HG02943 (cell line): ENCODE data around the gene TREH.
"Not testable (repeated sequence)": the region's sequence is repeated elsewhere in the genome, so short reads cannot be mapped to it uniquely, and the experiment has no call there.

Experiments
- ATAC-seq: cut with Tn5 transposase; IDR thresholded peaks from one replicate; pipeline ENCODE4 v1.9.1; 2021; ENCODE audit warnings: mild to moderate bottlenecking, low read depth, moderate library complexity; ENCODE audit not compliant: unreplicated experiment

TREH gene

GRCh38 chr11:118697346-118697745, 17.9 kb upstream of the TREH start:
- ATAC-seq = no peak

- ATAC-seq = no peak
Observed at GRCh38 chr11:118696673-118697226, 17.3 kb upstream of the TREH start.

DNA sequence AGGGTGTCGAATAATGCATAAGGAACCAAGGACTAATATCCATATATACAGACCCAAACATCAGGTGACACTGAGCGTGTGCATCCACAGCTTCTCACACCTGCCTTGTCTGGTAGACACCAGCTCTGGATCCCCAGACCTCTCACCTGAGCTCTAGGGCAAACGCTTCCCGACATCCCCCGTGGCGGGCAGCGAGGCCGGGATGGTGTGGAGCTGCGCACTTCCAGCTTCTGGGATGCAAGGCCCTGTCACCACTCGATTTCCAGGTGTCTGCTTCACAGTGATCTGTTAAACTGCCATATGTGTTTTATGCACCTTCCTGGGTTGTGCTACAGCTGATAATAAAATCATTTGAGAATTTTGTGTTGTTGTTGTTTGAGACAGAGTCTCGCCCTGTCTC, 15.3 kb upstream of the TREH start:
- ATAC-seq = no peak

DNA sequence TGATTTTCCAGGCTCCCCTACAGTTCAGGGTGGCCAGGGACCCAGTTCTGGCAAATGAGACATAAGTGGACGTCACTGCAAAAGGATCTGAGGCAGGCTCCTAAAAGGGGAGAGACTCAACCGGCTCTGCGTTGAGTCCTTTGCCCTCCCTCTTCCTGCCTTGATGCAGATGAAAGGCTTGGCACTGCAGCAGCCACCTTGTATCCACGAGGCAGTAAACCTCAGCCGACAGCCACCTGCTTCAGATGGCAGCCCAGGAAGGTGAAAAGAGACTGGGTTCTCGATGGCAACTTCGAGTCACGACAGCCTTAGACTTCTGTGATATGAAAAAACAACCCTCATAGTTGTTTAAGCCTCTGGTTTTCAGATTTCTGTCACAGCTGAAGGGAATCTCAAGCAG, 14.7 kb upstream of the TREH start:
- ATAC-seq = no peak

GRCh38 chr11:118691926-118692830, 12.7 kb upstream of the TREH start:
- no peak for ATAC-seq

DNA sequence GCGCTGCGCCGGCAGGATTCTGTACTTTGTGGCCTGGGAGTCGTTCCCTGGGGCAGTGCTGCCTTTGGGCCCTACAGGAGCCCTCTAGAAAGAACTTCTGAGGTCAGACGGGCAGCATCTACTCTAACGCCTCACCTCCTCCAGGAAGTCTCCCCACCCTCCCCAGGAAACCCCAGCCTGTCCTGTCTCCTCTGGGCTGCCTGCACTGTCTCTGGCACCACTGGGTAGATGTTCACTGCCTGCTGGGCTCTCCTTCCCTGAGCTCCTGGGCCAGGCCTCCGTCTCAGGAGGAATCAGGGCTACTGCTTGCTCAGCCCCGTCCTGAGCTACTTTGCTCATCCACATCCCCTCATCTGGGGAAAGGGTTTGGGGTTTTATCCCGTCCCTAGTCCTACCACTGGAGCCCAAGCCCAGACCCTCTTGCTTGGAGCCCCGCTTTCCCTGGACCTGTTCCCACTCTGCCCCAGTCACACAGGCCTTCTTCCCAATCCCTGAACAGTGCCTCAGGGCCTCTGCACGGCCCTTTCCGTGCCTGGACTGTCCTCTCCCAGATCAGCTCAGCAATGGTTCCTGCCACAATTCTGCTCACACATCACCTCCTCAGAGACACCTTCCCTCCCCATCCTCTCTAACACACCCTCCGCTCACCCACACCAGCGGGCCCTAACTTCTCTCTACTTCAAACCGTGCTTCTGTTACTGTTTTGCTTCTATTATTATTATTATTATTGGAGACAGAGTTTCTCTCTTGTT, 11.3 kb upstream of the TREH start:
- ATAC-seq = no peak

DNA sequence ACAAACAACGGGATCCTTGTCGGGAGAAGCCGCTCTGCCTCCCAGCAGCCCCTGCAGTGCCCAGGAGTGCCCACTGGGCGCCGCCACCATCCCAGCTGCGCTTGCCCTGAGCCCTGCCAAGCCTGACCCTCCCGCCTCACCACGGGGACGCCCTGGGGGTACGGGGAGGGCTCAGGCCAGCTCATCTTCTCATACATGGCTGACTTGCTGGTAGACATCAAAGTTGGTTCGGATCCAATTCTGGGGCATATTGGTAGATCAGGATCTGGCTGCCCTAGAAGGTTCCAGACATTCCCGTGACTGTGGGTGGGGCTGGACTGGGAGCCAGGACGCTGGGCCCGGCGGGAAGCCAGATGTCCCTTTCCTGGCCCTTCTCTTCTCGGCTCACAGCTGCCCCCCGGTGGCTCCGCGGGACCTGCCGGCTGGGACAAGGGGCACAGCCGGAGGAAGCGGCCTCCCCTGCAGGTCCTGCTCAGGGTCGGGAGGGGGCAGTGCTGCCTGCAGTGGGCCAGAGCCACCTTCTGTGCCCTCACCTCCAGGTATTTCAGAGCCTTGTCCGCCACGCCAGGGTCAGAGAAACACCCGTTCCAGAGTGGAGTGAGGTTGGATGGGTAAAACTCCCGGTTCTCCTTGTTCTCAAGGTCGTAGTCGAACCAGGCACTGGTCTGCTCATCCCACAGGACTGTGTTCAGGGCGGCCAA, 10.6 kb upstream of the TREH start:
- ATAC-seq = no peak

GRCh38 chr11:118689503-118689851, 10.0 kb upstream of the TREH start:
- no peak for ATAC-seq

- ATAC-seq = no peak
Observed at GRCh38 chr11:118688851-118689502, 9.5 kb upstream of the TREH start.

- not testable (repeated sequence) for ATAC-seq
Observed at GRCh38 chr11:118688339-118688738, 8.9 kb upstream of the TREH start.

GRCh38 chr11:118687906-118688305, 8.5 kb upstream of the TREH start:
- ATAC-seq = no peak

GRCh38 chr11:118684187-118684586, 4.7 kb upstream of the TREH start:
- no peak for ATAC-seq

DNA sequence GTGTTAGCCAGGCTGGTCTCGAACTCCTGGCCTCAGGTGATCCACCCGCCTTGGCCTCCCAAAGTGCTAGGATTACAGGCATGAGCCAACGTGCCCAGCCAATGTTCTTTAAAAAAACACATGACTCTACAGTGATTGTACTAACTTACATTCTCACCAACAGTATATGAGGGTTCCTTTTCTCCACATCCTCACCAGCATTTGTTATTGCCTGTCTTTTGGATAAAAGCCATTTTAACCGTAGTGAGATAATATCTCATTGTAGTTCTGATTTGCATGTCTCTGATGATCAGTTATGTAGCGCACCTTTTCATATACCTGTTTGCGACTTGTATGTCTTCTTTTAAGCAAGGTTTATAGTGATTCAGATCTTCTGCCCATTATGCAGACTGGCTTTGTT, 3.5 kb upstream of the TREH start:
- ATAC-seq = not testable (repeated sequence)

- ATAC-seq = no peak
Observed at GRCh38 chr11:118682372-118682771, 2.9 kb upstream of the TREH start.

DNA sequence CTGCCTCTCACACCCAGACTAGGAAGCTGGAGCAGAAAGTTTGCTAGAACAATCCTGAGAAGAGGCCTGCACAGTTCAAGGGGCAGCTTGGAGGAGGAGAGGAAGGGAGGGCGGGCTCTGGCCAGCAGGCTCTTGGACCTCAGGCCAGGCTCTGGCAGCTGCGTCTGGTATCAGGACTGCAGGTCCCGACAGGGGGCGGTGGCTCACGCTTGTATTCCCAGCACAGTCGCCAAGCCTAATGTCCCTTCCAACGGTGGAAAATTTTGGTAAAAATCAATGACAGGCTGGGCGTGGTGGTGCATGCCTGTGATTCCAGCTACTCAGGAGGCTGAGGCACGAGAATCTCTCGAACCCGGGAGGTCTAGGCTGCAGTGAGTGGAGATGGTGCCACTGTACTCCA, 542 bp downstream of the TREH start:
- not testable (repeated sequence) for ATAC-seq

GRCh38 chr11:118677977-118678376, 1.5 kb downstream of the TREH start:
- ATAC-seq = no peak

DNA sequence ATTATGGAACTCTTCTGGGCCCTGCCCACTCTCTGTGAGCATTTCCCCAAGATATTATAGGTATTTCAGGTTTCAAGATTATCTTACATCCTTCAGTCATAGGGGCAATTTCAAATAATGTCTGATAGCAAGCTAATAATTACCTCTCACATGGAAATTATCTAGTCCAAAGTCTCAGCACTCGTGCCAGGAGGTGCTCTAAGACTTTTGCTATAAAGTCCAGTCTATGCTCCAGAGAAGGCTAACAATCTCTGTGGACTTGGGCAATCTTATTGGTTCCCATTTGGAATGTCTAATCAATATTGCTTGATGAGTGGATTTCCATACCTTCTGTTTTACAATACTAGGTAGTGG, 5.4 kb downstream of the TREH start:
- ATAC-seq = no peak

GRCh38 chr11:118673361-118674081, 5.9 kb downstream of the TREH start:
- no peak for ATAC-seq

- no peak for ATAC-seq
Observed at GRCh38 chr11:118672846-118673245, 6.6 kb downstream of the TREH start.

- ATAC-seq = no peak
Observed at GRCh38 chr11:118671254-118671653, 8.2 kb downstream of the TREH start.
